KMS-11 (cell line): ENCODE measurements around the gene RAP1GAP2.

Experiments used
- H2AFZ ChIP-seq: fragments of 200-600 bp; sonication (generic); 2 replicates; pipeline ENCODE4 v1.6.1; 2016; ENCODE audit warnings: antibody characterized with exemption, mixed run types, low read depth
- H3K27ac ChIP-seq: fragments of 200-600 bp; sonication (generic); 2 replicates; pipeline ENCODE4 v1.6.1; 2016; ENCODE audit warnings: mild to moderate bottlenecking, mixed run types
- H3K27me3 ChIP-seq: fragments of 200-600 bp; sonication (generic); 2 replicates; pipeline ENCODE4 v1.6.1; 2017; ENCODE audit warnings: mild to moderate bottlenecking, low read depth, mixed run types, moderate library complexity; ENCODE audit not compliant: insufficient read depth
- H3K36me3 ChIP-seq: fragments of 200-600 bp; sonication (generic); 2 replicates; pipeline ENCODE4 v1.6.1; 2017; ENCODE audit warnings: mild to moderate bottlenecking, mixed run types; ENCODE audit not compliant: insufficient read depth
- H3K4me1 ChIP-seq: fragments of 200-600 bp; sonication (generic); 2 replicates; pipeline ENCODE4 v1.6.1; 2016; ENCODE audit warnings: mild to moderate bottlenecking, low read depth, mixed run types; ENCODE audit not compliant: poor library complexity, severe bottlenecking
- H3K4me2 ChIP-seq: fragments of 200-600 bp; sonication (generic); 2 replicates; pipeline ENCODE4 v1.7.0; 2016; ENCODE audit warnings: mild to moderate bottlenecking, mixed run types
- H3K4me3 ChIP-seq: fragments of 200-600 bp; sonication (generic); IDR thresholded peaks from 2 replicates; pipeline ENCODE4 v1.6.1; 2017; ENCODE audit warnings: low read depth, low read length, mixed read lengths; ENCODE audit not compliant: insufficient read depth
- H3K79me2 ChIP-seq: fragments of 200-600 bp; sonication (generic); 2 replicates; pipeline ENCODE4 v1.6.1; 2016; ENCODE audit warnings: low read depth, mixed run types; ENCODE audit not compliant: insufficient read depth
- H3K9ac ChIP-seq: fragments of 200-600 bp; sonication (generic); 2 replicates; pipeline ENCODE4 v1.6.1; 2016; ENCODE audit warnings: mild to moderate bottlenecking, mixed run types
- H4K20me1 ChIP-seq: fragments of 200-600 bp; sonication (generic); 2 replicates; pipeline ENCODE4 v1.6.1; 2016; ENCODE audit warnings: mild to moderate bottlenecking, mixed run types; ENCODE audit not compliant: insufficient read depth
- TF ChIP-seq, protein P1 (sequence below): fragments of 200-600 bp; sonication (generic); conservative IDR thresholded peaks from 2 replicates; pipeline ENCODE4 v1.6.1; 2017; ENCODE audit warnings: low read depth, mild to moderate bottlenecking, antibody characterized with exemption, low read length, moderate library complexity, mixed read lengths

Gene RAP1GAP2

GRCh38 chr17:3025421-3026124 lies 229.3 kb downstream of the RAP1GAP2 start:
- no peaks in the 10 kb centered on the region for H3K4me1 ChIP-seq
- H3K79me2 ChIP-seq, result no peaks in the 10 kb centered on the region
- no peak overlapping the region for H3K9ac ChIP-seq
- no peak overlapping the region for H3K4me2 ChIP-seq
- H3K36me3 ChIP-seq, result no peaks in the 10 kb centered on the region
- no peak overlapping the region for H3K27ac ChIP-seq
- no peak overlapping the region for H3K4me3 ChIP-seq
- peaks cover 8% of the 10 kb centered on the region; the same call in 1 of the 2 replicates for H3K27me3 ChIP-seq
- TF ChIP-seq, protein P1, sequence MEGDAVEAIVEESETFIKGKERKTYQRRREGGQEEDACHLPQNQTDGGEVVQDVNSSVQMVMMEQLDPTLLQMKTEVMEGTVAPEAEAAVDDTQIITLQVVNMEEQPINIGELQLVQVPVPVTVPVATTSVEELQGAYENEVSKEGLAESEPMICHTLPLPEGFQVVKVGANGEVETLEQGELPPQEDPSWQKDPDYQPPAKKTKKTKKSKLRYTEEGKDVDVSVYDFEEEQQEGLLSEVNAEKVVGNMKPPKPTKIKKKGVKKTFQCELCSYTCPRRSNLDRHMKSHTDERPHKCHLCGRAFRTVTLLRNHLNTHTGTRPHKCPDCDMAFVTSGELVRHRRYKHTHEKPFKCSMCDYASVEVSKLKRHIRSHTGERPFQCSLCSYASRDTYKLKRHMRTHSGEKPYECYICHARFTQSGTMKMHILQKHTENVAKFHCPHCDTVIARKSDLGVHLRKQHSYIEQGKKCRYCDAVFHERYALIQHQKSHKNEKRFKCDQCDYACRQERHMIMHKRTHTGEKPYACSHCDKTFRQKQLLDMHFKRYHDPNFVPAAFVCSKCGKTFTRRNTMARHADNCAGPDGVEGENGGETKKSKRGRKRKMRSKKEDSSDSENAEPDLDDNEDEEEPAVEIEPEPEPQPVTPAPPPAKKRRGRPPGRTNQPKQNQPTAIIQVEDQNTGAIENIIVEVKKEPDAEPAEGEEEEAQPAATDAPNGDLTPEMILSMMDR, result no peak
- no peak overlapping the region for H2AFZ ChIP-seq
- no peaks in the 10 kb centered on the region for H4K20me1 ChIP-seq

GRCh38 chr17:3026125-3026855 lies 230.1 kb downstream of the RAP1GAP2 start:
- peaks cover 4% of the 10 kb centered on the region; the same call in 1 of the 2 replicates for H3K27me3 ChIP-seq
- H2AFZ ChIP-seq, result no peak overlapping the region
- TF ChIP-seq, protein P1, result no peak
- no peak overlapping the region for H3K27ac ChIP-seq
- H3K4me1 ChIP-seq, result no peaks in the 10 kb centered on the region
- no peaks in the 10 kb centered on the region for H3K79me2 ChIP-seq
- no peaks in the 10 kb centered on the region for H4K20me1 ChIP-seq
- no peak overlapping the region for H3K4me2 ChIP-seq
- no peaks in the 10 kb centered on the region for H3K36me3 ChIP-seq
- no peak overlapping the region for H3K4me3 ChIP-seq
- no peak overlapping the region for H3K9ac ChIP-seq

DNA sequence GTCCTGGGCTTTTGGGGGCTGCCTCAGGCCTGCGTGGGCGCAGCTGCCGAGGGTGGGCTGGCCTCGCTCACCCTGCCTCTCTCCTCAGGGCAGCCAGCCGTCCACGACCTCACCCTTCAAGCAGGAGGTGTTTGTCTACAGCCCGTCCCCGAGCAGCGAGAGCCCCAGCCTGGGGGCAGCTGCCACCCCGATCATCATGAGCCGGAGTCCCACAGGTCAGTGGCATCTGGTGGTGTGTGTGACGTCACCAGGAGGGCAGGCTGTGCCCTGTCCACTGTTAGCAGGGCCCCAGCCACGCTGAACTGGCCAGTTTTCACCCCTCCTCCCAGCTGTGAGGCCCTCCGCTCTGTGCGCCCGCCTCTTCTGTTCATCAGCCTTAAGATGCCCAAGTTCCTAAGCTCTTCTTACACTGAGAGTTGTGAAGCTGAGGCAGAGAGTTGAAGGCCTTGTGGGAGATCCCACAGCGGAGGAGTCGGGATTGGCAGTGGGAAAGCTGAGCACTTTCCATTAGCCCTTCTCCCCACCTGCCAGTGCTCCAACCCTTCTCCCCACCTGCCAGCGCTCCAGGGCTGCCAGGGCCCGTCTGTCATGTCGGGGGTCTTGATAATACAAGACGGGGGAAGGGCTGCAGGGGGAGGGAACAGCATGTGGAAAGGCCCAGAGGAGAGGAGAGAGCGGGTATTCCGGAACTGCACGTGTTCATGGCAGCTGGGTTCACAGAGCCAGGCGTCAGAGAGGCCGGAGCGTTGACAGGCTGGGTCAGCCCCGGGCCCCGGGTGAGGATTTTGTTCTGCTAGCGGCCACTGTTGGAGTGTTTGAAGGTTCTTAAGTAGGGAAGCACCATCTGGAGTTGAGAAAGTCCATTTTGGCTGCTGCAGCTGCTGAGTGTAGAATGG lies 230.9 kb downstream of the RAP1GAP2 start:
- peaks cover 5% of the 10 kb centered on the region; the same call in 1 of the 2 replicates for H3K27me3 ChIP-seq
- no peaks in the 10 kb centered on the region for H4K20me1 ChIP-seq
- no peak overlapping the region for H3K27ac ChIP-seq
- TF ChIP-seq, protein P1, result no peak
- no peak overlapping the region for H3K4me2 ChIP-seq
- H3K4me3 ChIP-seq, result no peak overlapping the region
- no peaks in the 10 kb centered on the region for H3K4me1 ChIP-seq
- H3K36me3 ChIP-seq, result no peaks in the 10 kb centered on the region
- H3K9ac ChIP-seq, result no peak overlapping the region
- H3K79me2 ChIP-seq, result no peaks in the 10 kb centered on the region
- H2AFZ ChIP-seq, result no peak overlapping the region

DNA sequence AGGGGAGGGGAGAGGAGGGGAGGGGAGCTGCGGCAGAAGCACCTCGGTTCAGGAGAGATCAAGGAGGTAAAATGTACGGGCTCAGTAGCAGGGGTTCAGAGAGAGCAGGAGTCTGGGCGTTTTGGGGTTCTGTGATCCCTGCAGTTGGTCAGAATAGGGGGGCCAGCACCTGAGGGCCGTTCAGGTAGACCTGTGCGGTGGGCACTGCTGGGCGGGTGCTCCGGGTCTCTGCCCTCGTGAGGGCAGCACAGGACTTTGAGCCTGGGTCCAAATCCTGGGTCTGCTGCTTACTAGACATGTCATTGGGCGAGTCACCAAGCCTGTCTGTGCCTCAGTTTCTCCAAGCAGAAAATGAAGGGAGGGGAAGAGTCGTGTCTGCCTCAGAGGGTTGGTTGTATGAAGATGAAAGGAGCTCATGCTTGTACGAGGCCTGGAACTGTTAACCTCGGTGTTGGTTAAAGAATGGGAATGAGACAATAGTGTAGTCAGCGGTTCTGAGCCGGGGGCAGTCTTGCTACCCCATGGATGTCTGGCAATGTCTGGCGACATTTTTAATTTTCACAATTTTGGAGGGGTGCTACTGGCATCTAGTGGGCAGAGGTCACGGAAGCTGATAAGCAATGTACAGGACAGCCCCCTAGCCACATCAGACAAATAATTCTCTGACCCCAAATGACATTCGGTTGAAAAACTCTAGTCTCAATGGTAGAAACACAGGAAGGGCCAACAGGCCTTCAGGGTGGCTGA lies 231.7 kb downstream of the RAP1GAP2 start:
- H3K79me2 ChIP-seq, result no peaks in the 10 kb centered on the region
- H3K36me3 ChIP-seq, result no peaks in the 10 kb centered on the region
- H3K4me1 ChIP-seq, result no peaks in the 10 kb centered on the region
- no peak overlapping the region for H3K4me2 ChIP-seq
- TF ChIP-seq, protein P1, result no peak
- no peak overlapping the region for H3K27ac ChIP-seq
- peaks cover 8% of the 10 kb centered on the region; the same call in 1 of the 2 replicates for H3K27me3 ChIP-seq
- no peak overlapping the region for H3K9ac ChIP-seq
- H4K20me1 ChIP-seq, result no peaks in the 10 kb centered on the region
- no peak overlapping the region for H3K4me3 ChIP-seq
- no peak overlapping the region for H2AFZ ChIP-seq
